ENCODE results near the gene FAM184B. TPM values are rescaled to one million over a fixed set of nuclear protein-coding genes. Genes with fewer than 3 reads are reported as not detected.

The FAM184B gene
- total RNA-seq, 1 experiment from 2014 or later = 0.09 TPM

DNA sequence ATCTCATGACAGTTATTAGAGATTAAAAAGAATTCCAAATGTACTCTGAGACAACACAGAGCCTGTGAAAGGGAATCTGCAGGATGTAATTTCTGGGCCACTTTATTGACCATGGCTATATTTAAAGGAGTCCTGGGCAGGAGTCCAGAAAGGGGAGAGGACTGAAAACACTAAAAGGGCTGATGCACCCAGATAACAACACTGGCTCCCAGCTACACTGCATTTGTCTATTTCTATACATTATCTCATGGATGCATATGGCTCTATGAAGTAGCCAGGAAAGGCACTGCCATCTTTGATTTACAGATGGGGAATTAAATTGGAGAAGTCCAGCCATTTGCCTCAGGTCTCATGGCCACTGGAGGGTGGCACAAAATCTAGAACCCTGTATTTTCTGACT lies 111.0 kb downstream of the FAM184B start:
- Histone ChIP-seq H3K56ac (ENCODE audit: insufficient read length, low read depth, low read length) (no peak overlapping the region), H3K79me2 (ENCODE audit: insufficient read depth, low read length) (no peaks in the 10 kb centered on the region), H3K14ac (ENCODE audit: insufficient read depth, low read length) (no peak overlapping the region), H2AK5ac (ENCODE audit: insufficient read length, low read length) (no peak overlapping the region), H3K27me3 (ENCODE audit: insufficient read depth, low read length) (no peaks in the 10 kb centered on the region), H3K23ac (ENCODE audit: insufficient read length, low read depth, low read length) (no peak overlapping the region), H2BK5ac (ENCODE audit: insufficient read length, low read length) (no peak overlapping the region), H3T11ph (ENCODE audit: low read length) (no peak overlapping the region), H3K23me2 (ENCODE audit: insufficient read length, low read depth, low read length, poor library complexity, severe bottlenecking) (no peaks in the 10 kb centered on the region), H4K5ac (ENCODE audit: insufficient read length, low read depth, low read length) (no peak overlapping the region), H4K20me1 (ENCODE audit: control insufficient read depth, insufficient read depth, insufficient read length) (no peaks in the 10 kb centered on the region), H4K91ac (ENCODE audit: insufficient read length, low read depth, low read length) (no peak overlapping the region), H3K79me1 (ENCODE audit: insufficient read depth, low read depth, low read length, poor library complexity, severe bottlenecking) (no peaks in the 10 kb centered on the region), H3K4me2 (ENCODE audit: insufficient read depth, insufficient read length, low read length) (no peak overlapping the region), H2BK120ac (ENCODE audit: low read depth, low read length, poor library complexity, severe bottlenecking) (no peak overlapping the region), H2BK15ac (ENCODE audit: low read depth, low read length) (no peak overlapping the region), H2BK12ac (ENCODE audit: insufficient read length, low read depth, low read length) (no peak overlapping the region), H2BK20ac (ENCODE audit: low read depth, low read length, poor library complexity, severe bottlenecking) (no peak overlapping the region), H3K9me3 (ENCODE audit: control insufficient read depth, low read depth, low read length) (no peaks in the 10 kb centered on the region), H4K8ac (replicated peaks; ENCODE audit: insufficient read length, low read depth, low read length) (no peak overlapping the region), H3K18ac (ENCODE audit: insufficient read length, low read depth, low read length) (no peak overlapping the region), H3K4ac (ENCODE audit: low read depth, low read length) (no peak overlapping the region), H3K9ac (ENCODE audit: extremely low read depth, insufficient read length, low read length) (no peak overlapping the region), H2AFZ (ENCODE audit: low read length) (no peak overlapping the region), H3K4me1 (ENCODE audit: insufficient read depth, low read length) (no peaks in the 10 kb centered on the region; the same call in 1 of the 2 replicates), H3K27ac (ENCODE audit: insufficient read length, low read depth, low read length) (no peak overlapping the region)
- H3K9me3 Mint-ChIP-seq = peaks cover 8 to 9% of the 10 kb centered on the region in 2 experiments; a peak in 3 of 5 replicates
- no peak overlapping the region for H3K27ac Mint-ChIP-seq
- no peak for DNase-seq
- peaks cover 5% of the 10 kb centered on the region in 2 experiments; a peak in 3 of 4 replicates for H3K4me1 Mint-ChIP-seq
- H3K36me3 Mint-ChIP-seq (ENCODE audit: insufficient read depth in 1 of 3, low read depth in 3 of 3) = no peaks in the 10 kb centered on the region; a peak in 1 of 7 replicates
- H3K27me3 Mint-ChIP-seq (ENCODE audit: low read depth) = peaks cover 4% of the 10 kb centered on the region
- TF ChIP-seq, protein P1, sequence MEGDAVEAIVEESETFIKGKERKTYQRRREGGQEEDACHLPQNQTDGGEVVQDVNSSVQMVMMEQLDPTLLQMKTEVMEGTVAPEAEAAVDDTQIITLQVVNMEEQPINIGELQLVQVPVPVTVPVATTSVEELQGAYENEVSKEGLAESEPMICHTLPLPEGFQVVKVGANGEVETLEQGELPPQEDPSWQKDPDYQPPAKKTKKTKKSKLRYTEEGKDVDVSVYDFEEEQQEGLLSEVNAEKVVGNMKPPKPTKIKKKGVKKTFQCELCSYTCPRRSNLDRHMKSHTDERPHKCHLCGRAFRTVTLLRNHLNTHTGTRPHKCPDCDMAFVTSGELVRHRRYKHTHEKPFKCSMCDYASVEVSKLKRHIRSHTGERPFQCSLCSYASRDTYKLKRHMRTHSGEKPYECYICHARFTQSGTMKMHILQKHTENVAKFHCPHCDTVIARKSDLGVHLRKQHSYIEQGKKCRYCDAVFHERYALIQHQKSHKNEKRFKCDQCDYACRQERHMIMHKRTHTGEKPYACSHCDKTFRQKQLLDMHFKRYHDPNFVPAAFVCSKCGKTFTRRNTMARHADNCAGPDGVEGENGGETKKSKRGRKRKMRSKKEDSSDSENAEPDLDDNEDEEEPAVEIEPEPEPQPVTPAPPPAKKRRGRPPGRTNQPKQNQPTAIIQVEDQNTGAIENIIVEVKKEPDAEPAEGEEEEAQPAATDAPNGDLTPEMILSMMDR (conservative IDR thresholded peaks at IDR 0.05) = no peak
- no peak overlapping the region for H3K4me3 Mint-ChIP-seq
